Small intestine (tissue), 7 donors: Measurements from ENCODE around the gene FARS2. TPM values are rescaled to one million over a fixed set of nuclear protein-coding genes. Genes with fewer than 3 reads are reported as not detected.
A peak's percentile ranks its signal among the peaks of the same experiment; 100 is the strongest.

Experiments used
- DNase-seq, 2 donors: peaks; one replicate each; pipeline versions ENCODE4 v3.0.0 to v3.0.0-alpha.2; 2013
- FAIRE-seq: peaks from 2 replicates; lab custom pipeline; 2012; peaks lifted over from hg19 to GRCh38; lab: Jason Lieb, UNC
- H3K27ac ChIP-seq, 3 donors: one replicate each; pipeline ENCODE4 v1.5.1; 2013; ENCODE audit warnings: low read length in 2 of 3, mild to moderate bottlenecking in 2 of 3, control low read depth in 1 of 3, inconsistent platforms in 1 of 3, low read depth in 1 of 3, moderate library complexity in 1 of 3
- H3K27me3 ChIP-seq, 3 donors: one replicate each; pipeline ENCODE4 v1.6.1; 2013; ENCODE audit warnings: low read length in 3 of 3, inconsistent platforms in 1 of 3; ENCODE audit not compliant: control insufficient read depth in 3 of 3, insufficient read depth in 3 of 3
- H3K36me3 ChIP-seq, 3 donors: one replicate each; pipeline ENCODE4 v1.6.1; 2013; ENCODE audit warnings: low read length in 3 of 3, inconsistent platforms in 1 of 3, low read depth in 1 of 3, mild to moderate bottlenecking in 1 of 3, moderate library complexity in 1 of 3; ENCODE audit not compliant: control insufficient read depth in 3 of 3, insufficient read depth in 2 of 3
- H3K4me1 ChIP-seq, 3 donors: one replicate each; pipeline ENCODE4 v1.6.1; 2013; ENCODE audit warnings: low read length in 2 of 3, inconsistent platforms in 1 of 3, low read depth in 1 of 3, mild to moderate bottlenecking in 1 of 3, moderate library complexity in 1 of 3; ENCODE audit not compliant: control insufficient read depth in 3 of 3, insufficient read depth in 2 of 3
- H3K4me3 ChIP-seq, 3 donors: one replicate each; pipeline ENCODE4 v1.5.1; 2013; ENCODE audit warnings: low read length in 3 of 3, control low read depth in 1 of 3, inconsistent platforms in 1 of 3, low read depth in 1 of 3, mild to moderate bottlenecking in 1 of 3, moderate library complexity in 1 of 3
- H3K9me3 ChIP-seq, 2 donors: one replicate each; pipeline ENCODE4 v1.6.1; 2013; ENCODE audit warnings: low read depth in 1 of 2, low read length in 1 of 2; ENCODE audit not compliant: control insufficient read depth in 2 of 2, insufficient read depth in 1 of 2
- WGBS, 3 donors: extraction: QIAGEN DNeasy Blood & Tissue Kit; methylation state at CpG; one replicate each; pipeline ENCODE4 v1.1.7; 2013; 5-methylcytosine and 5-hydroxymethylcytosine counted together
- polyA plus RNA-seq, 4 donors: library from polyadenylated mRNA; stranded (reverse) in 3 of 4; unstranded in 1 of 4; fragments of 200-250 nt in 3 of 4; fragments of 120-200 nt in 1 of 4; gene quantifications; one replicate each; pipeline versions ENCODE4 v1.2.1 to v1.2.3, GENCODE V29; 2013
- donor health status: healthy with polysubstance abuse.
- donor health status: control.
- donor health status: control.
- donor health status: Bipolar disorder and iron deficiency.
- donor health status: healthy.

The FARS2 gene
- polyA plus RNA-seq, 4 donors: 6.0 to 16.6 (median 11.8) TPM

- no peak for DNase-seq
- FAIRE-seq: no peak
- H3K27ac ChIP-seq: peak overlapping the region in 1 of 3 donors; percentile 46
- no peaks in the 10 kb centered on the region for H3K27me3 ChIP-seq
- no peak overlapping the region for H3K4me3 ChIP-seq
- peaks cover 0 to 7% (median 0%) of the 10 kb centered on the region in 3 donors for H3K4me1 ChIP-seq
- H3K36me3 ChIP-seq: no peaks in the 10 kb centered on the region
- 74 to 83% (median 80%) methylated on average over 10 of the region's 10 CpGs for WGBS, 3 donors
- H3K9me3 ChIP-seq: no peaks in the 10 kb centered on the region
These were observed 77.1 kb downstream of the FARS2 start for GRCh38 chr6:5338177-5338960.

- 53 to 70% (median 59%) methylated on average over 3 of the region's 3 CpGs for WGBS, 3 donors
- Histone ChIP-seq H3K4me3 (no peak overlapping the region), H3K27me3 (no peaks in the 10 kb centered on the region), H3K36me3 (no peaks in the 10 kb centered on the region), H3K9me3 (no peaks in the 10 kb centered on the region), H3K4me1 (peaks cover 0 to 7% (median 0%) of the 10 kb centered on the region in 3 donors), H3K27ac (peak overlapping the region in 1 of 3 donors; percentile 72)
- peak; percentile 15 to 65 for DNase-seq
- no peak for FAIRE-seq
These were observed 78.5 kb downstream of the FARS2 start for GRCh38 chr6:5339786-5340185.

- no peak for FAIRE-seq
These were observed 80.5 kb downstream of the FARS2 start for GRCh38 chr6:5341845-5342244.

GRCh38 chr6:5343998-5344397, 82.7 kb downstream of the FARS2 start:
- no peak overlapping the region for H3K4me3 ChIP-seq
- 80 to 87% (median 84%) methylated on average over 11 of the region's 11 CpGs for WGBS, 3 donors
- H3K4me1 ChIP-seq: peaks cover 0 to 7% (median 0%) of the 10 kb centered on the region in 3 donors
- H3K27ac ChIP-seq: no peak overlapping the region
- no peaks in the 10 kb centered on the region for H3K27me3 ChIP-seq
- H3K9me3 ChIP-seq: no peaks in the 10 kb centered on the region
- no peak for FAIRE-seq
- no peak for DNase-seq
- peaks cover 0 to 2% (median 0%) of the 10 kb centered on the region in 3 donors for H3K36me3 ChIP-seq

More at GRCh38 chr6:5341845-5342244, 80.5 kb downstream of the FARS2 start:
- Histone ChIP-seq H3K9me3 (no peaks in the 10 kb centered on the region), H3K36me3 (peaks cover 0 to 2% (median 0%) of the 10 kb centered on the region in 3 donors), H3K27me3 (no peaks in the 10 kb centered on the region), H3K4me1 (peaks cover 0 to 7% (median 0%) of the 10 kb centered on the region in 3 donors), H3K27ac (no peak overlapping the region), H3K4me3 (no peak overlapping the region)
- DNase-seq: no peak

- FAIRE-seq (no peak), DNase-seq (no peak)
- WGBS, 3 donors: 84 to 91% (median 91%) methylated on average over 6 of the region's 6 CpGs
- no peaks in the 10 kb centered on the region for H3K9me3 ChIP-seq
- peaks cover 0 to 2% (median 0%) of the 10 kb centered on the region in 3 donors for H3K36me3 ChIP-seq
- H3K4me1 ChIP-seq: peaks cover 0 to 4% (median 0%) of the 10 kb centered on the region in 3 donors
- no peak overlapping the region for H3K27ac ChIP-seq
- no peaks in the 10 kb centered on the region for H3K27me3 ChIP-seq
- no peak overlapping the region for H3K4me3 ChIP-seq
These were observed 84.0 kb downstream of the FARS2 start for GRCh38 chr6:5345324-5345723.

- no peak for FAIRE-seq
- no peaks in the 10 kb centered on the region for H3K27me3 ChIP-seq
- H3K27ac ChIP-seq: no peak overlapping the region
- no peak for DNase-seq
- H3K36me3 ChIP-seq: no peaks in the 10 kb centered on the region
- no peak overlapping the region for H3K4me3 ChIP-seq
- 73 to 84% (median 81%) methylated on average over 6 of the region's 6 CpGs for WGBS, 3 donors
- H3K9me3 ChIP-seq: no peaks in the 10 kb centered on the region
- peaks cover 0 to 3% (median 0%) of the 10 kb centered on the region in 3 donors for H3K4me1 ChIP-seq
These were observed 90.4 kb downstream of the FARS2 start for GRCh38 chr6:5351552-5352210.

GRCh38 chr6:5353971-5354370, 92.7 kb downstream of the FARS2 start:
- no peak for DNase-seq
- H3K27me3 ChIP-seq: no peaks in the 10 kb centered on the region
- no peak overlapping the region for H3K27ac ChIP-seq
- WGBS, 3 donors: 89 to 95% (median 93%) methylated on average over 1 of the region's 1 CpG
- H3K4me1 ChIP-seq: peaks cover 0 to 3% (median 0%) of the 10 kb centered on the region in 3 donors
- H3K9me3 ChIP-seq: no peaks in the 10 kb centered on the region
- H3K4me3 ChIP-seq: no peak overlapping the region
- FAIRE-seq: no peak
- no peaks in the 10 kb centered on the region for H3K36me3 ChIP-seq

GRCh38 chr6:5357486-5357885, 96.2 kb downstream of the FARS2 start:
- peaks cover 0 to 3% (median 0%) of the 10 kb centered on the region in 3 donors for H3K4me1 ChIP-seq
- no peaks in the 10 kb centered on the region for H3K9me3 ChIP-seq
- DNase-seq (no peak), FAIRE-seq (no peak)
- H3K4me3 ChIP-seq: no peak overlapping the region
- H3K27ac ChIP-seq: no peak overlapping the region
- 91 to 97% (median 93%) methylated on average over 1 of the region's 1 CpG for WGBS, 3 donors
- H3K36me3 ChIP-seq: no peaks in the 10 kb centered on the region
- H3K27me3 ChIP-seq: no peaks in the 10 kb centered on the region
